ENCODE data around the gene CACNA2D4.

CACNA2D4 gene

DNA sequence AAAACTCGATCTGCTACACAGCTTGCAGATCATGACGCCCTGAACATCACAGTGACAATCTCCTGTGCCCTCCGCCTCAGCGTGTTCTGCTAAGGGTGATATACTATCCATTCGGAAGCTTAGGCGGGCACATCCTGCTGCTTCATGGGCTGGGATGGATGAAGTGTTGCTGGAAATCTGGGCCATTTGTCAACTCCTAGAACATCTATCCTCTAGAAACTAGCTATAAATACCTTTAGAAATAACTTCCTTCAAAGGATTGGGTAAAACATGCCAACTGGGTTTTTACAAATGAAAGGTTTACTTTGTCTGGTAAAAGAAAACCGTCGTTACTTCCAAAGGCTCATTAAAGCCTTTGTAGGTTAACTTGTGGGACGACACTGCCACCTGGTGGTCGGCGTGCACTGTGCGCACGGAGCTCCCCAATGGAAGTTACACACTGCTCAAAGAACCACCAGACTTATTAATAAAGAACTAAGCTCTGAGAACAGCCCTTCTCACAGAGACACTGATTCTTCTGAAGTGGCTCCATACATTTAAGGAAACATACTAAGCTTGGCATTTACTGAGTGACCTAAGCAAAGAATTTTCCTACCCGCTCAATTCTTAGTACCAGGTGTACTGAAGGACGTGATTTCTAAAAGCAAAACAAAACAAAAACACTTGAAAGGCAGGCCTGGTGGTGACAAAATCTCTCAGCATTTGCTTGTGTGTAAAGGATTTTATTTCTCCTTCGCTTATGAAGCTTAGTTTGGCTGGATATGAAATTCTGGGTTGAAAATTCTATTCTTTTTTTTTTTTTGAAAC is 21.6 kb upstream of the CACNA2D4 start:
- Histone ChIP-seq H3K27me3 (ENCODE audit: insufficient read depth, low read length) (no peaks in the 10 kb centered on the region), H3K4me1 (ENCODE audit: insufficient read depth, low read length) (no peaks in the 10 kb centered on the region), H3K9me3 (ENCODE audit: low read length) (no peaks in the 10 kb centered on the region), H3K36me3 (ENCODE audit: insufficient read depth, low read length) (peaks cover 46% of the 10 kb centered on the region), H3K4me3 (ENCODE audit: low read length) (no peak overlapping the region), H2AFZ (ENCODE audit: low read depth, low read length) (no peak overlapping the region)

DNA sequence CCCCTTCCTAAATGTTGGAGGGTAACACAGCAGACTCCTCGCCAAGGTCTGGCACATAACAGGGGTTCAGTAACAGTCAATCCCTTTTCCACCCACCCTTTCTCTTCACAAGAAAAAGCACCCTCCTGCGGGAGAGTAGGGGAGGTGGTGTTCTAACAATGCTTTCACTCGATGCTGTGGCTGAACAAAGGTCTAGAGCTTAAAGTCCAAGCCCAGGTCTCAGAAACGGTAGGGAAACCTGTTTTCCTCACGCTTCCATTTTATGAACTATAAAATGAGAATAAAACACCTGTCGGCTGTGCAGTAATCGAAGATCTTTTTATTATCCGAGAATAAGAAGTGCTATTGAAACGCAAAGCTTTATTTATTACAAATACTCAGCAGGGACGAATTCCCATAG is 20.9 kb upstream of the CACNA2D4 start:
- Histone ChIP-seq H3K4me1 (ENCODE audit: insufficient read depth, low read length) (no peaks in the 10 kb centered on the region), H3K9me3 (ENCODE audit: low read length) (no peaks in the 10 kb centered on the region), H2AFZ (ENCODE audit: low read depth, low read length) (no peak overlapping the region), H3K4me3 (ENCODE audit: low read length) (no peak overlapping the region), H3K27me3 (ENCODE audit: insufficient read depth, low read length) (no peaks in the 10 kb centered on the region), H3K36me3 (ENCODE audit: insufficient read depth, low read length) (peaks cover 46% of the 10 kb centered on the region)

- Histone ChIP-seq H3K4me1 (ENCODE audit: insufficient read depth, low read length) (peaks cover 7% of the 10 kb centered on the region), H2AFZ (ENCODE audit: low read depth, low read length) (no peak overlapping the region), H3K9me3 (ENCODE audit: low read length) (no peaks in the 10 kb centered on the region), H3K36me3 (ENCODE audit: insufficient read depth, low read length) (peaks cover 45% of the 10 kb centered on the region), H3K27me3 (ENCODE audit: insufficient read depth, low read length) (no peaks in the 10 kb centered on the region), H3K4me3 (ENCODE audit: low read length) (no peak overlapping the region)
Observed at GRCh38 chr12:1937481-1938224, 19.2 kb upstream of the CACNA2D4 start.

DNA sequence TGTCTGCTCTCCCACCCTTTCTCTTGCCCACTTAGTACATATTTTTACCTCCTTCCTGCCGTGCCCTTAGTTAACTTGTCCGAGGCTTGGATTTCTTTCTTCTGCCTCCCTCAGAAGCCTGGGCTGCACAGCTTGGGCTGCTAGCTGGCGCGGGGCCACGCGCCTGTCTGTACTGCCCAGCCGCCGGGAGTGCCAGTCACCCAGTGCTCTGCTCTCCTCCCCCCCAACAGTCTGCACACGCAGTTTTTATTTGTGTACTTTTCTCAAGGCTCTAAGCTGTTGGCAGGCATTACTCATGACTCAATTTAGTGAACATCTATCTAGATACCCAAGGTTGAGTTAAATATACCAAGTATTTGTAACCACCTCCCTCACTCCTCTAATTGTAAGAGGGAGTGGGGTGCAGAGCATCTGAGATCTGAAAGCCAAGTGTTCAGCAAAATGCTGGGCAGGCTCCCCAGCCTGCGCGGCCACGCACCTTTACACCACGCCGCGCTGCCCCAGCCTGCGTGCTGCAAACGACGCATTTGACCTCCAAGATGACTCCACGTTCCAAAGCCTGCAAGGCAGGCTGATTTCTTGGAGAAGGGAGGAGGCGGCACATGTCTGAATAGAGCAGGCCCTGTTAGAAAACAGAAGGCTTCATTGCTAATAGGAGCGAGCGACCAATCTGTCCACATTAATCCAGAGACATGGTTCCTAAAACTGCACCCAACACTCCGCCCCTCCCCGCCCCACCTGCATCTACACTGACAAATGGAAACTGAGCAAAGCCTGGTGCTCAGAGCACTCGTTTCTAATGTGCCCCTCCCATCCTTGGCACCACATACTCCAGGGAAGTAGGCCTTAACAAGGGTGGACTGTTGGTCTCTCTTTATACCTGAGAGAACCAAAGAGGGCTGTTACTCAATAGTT is 18.2 kb upstream of the CACNA2D4 start:
- H3K36me3 ChIP-seq (ENCODE audit: insufficient read depth, low read length) = peaks cover 44% of the 10 kb centered on the region
- no peaks in the 10 kb centered on the region for H3K27me3 ChIP-seq (ENCODE audit: insufficient read depth, low read length)
- H3K4me1 ChIP-seq (ENCODE audit: insufficient read depth, low read length) = peaks cover 7% of the 10 kb centered on the region
- no peaks in the 10 kb centered on the region for H3K9me3 ChIP-seq (ENCODE audit: low read length)
- H2AFZ ChIP-seq (ENCODE audit: low read depth, low read length) = no peak overlapping the region
- H3K4me3 ChIP-seq (ENCODE audit: low read length) = no peak overlapping the region

GRCh38 chr12:1935700-1936378 is 17.4 kb upstream of the CACNA2D4 start:
- H3K9me3 ChIP-seq (ENCODE audit: low read length) = no peaks in the 10 kb centered on the region
- H2AFZ ChIP-seq (ENCODE audit: low read depth, low read length) = no peak overlapping the region
- no peaks in the 10 kb centered on the region for H3K27me3 ChIP-seq (ENCODE audit: insufficient read depth, low read length)
- H3K4me1 ChIP-seq (ENCODE audit: insufficient read depth, low read length) = peaks cover 7% of the 10 kb centered on the region
- H3K4me3 ChIP-seq (ENCODE audit: low read length) = no peak overlapping the region
- H3K36me3 ChIP-seq (ENCODE audit: insufficient read depth, low read length) = peaks cover 41% of the 10 kb centered on the region

GRCh38 chr12:1935242-1935641 is 16.8 kb upstream of the CACNA2D4 start:
- H3K9me3 ChIP-seq (ENCODE audit: low read length) = no peaks in the 10 kb centered on the region
- H3K4me3 ChIP-seq (ENCODE audit: low read length) = no peak overlapping the region
- peaks cover 7% of the 10 kb centered on the region for H3K4me1 ChIP-seq (ENCODE audit: insufficient read depth, low read length)
- peaks cover 37% of the 10 kb centered on the region for H3K36me3 ChIP-seq (ENCODE audit: insufficient read depth, low read length)
- H2AFZ ChIP-seq (ENCODE audit: low read depth, low read length) = no peak overlapping the region
- H3K27me3 ChIP-seq (ENCODE audit: insufficient read depth, low read length) = no peaks in the 10 kb centered on the region

DNA sequence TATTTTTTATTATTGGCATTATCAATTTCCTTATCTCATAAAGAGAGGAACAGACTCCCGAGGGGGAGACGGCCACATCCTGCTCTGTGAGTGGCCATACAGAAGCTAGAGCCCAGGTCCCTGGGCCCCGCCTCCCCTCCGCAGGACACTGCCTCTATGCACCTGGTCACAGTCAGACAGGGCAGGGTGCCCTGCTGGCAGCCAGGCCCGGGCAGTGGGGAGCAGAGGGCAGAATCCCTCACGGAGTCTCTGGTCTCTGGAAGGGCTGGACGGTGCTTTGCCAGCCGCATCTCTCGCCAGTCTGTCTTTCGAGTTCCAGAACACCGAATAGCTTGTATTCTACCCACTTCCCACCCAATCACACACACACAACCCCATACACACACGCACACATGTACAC is 16.4 kb upstream of the CACNA2D4 start:
- no peaks in the 10 kb centered on the region for H3K9me3 ChIP-seq (ENCODE audit: low read length)
- peaks cover 35% of the 10 kb centered on the region for H3K36me3 ChIP-seq (ENCODE audit: insufficient read depth, low read length)
- no peak overlapping the region for H3K4me3 ChIP-seq (ENCODE audit: low read length)
- peaks cover 7% of the 10 kb centered on the region for H3K4me1 ChIP-seq (ENCODE audit: insufficient read depth, low read length)
- no peaks in the 10 kb centered on the region for H3K27me3 ChIP-seq (ENCODE audit: insufficient read depth, low read length)
- H2AFZ ChIP-seq (ENCODE audit: low read depth, low read length) = no peak overlapping the region

DNA sequence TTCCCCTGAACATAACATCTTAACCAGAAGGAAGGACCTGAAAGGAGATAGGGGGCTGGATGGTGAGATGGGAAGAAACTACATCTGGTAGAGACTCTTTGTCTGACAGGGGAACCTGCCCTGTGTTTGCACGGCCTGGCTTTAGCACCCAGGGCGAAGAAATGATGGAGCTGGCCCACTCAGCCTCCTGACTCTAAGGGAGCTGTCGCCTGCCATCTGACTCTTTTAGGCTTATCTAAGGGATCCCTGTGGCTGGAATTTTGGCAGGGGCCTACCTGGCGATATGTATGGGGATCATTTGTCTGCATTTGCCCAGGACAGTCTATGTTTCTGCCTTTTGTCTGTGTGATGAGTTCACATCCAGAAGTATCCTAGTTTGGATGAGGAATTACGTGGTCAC is 15.6 kb upstream of the CACNA2D4 start:
- Histone ChIP-seq H3K27me3 (ENCODE audit: insufficient read depth, low read length) (no peaks in the 10 kb centered on the region), H3K9me3 (ENCODE audit: low read length) (no peaks in the 10 kb centered on the region), H3K4me1 (ENCODE audit: insufficient read depth, low read length) (peaks cover 7% of the 10 kb centered on the region), H2AFZ (ENCODE audit: low read depth, low read length) (no peak overlapping the region), H3K4me3 (ENCODE audit: low read length) (no peak overlapping the region), H3K36me3 (ENCODE audit: insufficient read depth, low read length) (peaks cover 32% of the 10 kb centered on the region)

- H3K9me3 ChIP-seq (ENCODE audit: low read length) = no peaks in the 10 kb centered on the region
- H3K36me3 ChIP-seq (ENCODE audit: insufficient read depth, low read length) = peaks cover 26% of the 10 kb centered on the region
- H2AFZ ChIP-seq (ENCODE audit: low read depth, low read length) = no peak overlapping the region
- H3K27me3 ChIP-seq (ENCODE audit: insufficient read depth, low read length) = no peaks in the 10 kb centered on the region
- H3K4me3 ChIP-seq (ENCODE audit: low read length) = no peak overlapping the region
- H3K4me1 ChIP-seq (ENCODE audit: insufficient read depth, low read length) = peaks cover 7% of the 10 kb centered on the region
Observed at GRCh38 chr12:1933342-1934051, 15.0 kb upstream of the CACNA2D4 start.

DNA sequence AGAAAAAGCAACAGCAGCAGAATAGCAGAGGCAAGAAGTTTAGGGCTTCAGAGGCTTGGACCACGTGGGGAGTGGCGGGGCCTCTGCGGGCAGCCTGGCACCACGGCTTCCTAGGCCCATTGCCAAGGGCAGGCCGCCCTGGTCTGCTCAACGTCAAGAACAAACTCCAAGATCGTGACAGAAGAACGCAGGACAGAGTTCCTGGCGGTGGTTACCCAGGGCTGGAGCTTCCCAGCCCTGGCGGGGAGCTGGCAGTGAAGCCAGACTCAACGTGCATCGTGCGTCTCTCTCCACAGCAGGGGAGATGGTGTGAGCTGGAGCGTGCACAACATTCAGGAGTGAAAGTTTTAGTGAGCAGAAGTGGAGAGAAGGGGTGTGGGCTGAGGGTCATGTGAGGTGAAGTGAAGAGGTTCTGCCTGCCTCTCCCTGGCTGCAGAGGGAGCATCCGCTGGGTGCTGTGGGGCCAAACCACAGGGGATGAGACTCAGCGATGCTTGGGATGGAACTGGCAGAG is 13.9 kb upstream of the CACNA2D4 start:
- no peaks in the 10 kb centered on the region for H3K27me3 ChIP-seq (ENCODE audit: insufficient read depth, low read length)
- peaks cover 7% of the 10 kb centered on the region for H3K4me1 ChIP-seq (ENCODE audit: insufficient read depth, low read length)
- no peak overlapping the region for H3K4me3 ChIP-seq (ENCODE audit: low read length)
- no peak overlapping the region for H2AFZ ChIP-seq (ENCODE audit: low read depth, low read length)
- H3K9me3 ChIP-seq (ENCODE audit: low read length) = no peaks in the 10 kb centered on the region
- H3K36me3 ChIP-seq (ENCODE audit: insufficient read depth, low read length) = peaks cover 15% of the 10 kb centered on the region

GRCh38 chr12:1931642-1932041 is 13.2 kb upstream of the CACNA2D4 start:
- H3K36me3 ChIP-seq (ENCODE audit: insufficient read depth, low read length) = peaks cover 10% of the 10 kb centered on the region

More at GRCh38 chr12:1931642-1932041, 13.2 kb upstream of the CACNA2D4 start:
- Histone ChIP-seq H3K4me3 (ENCODE audit: low read length) (no peak overlapping the region), H3K4me1 (ENCODE audit: insufficient read depth, low read length) (peaks cover 7% of the 10 kb centered on the region), H2AFZ (ENCODE audit: low read depth, low read length) (no peak overlapping the region), H3K27me3 (ENCODE audit: insufficient read depth, low read length) (no peaks in the 10 kb centered on the region), H3K9me3 (ENCODE audit: low read length) (no peaks in the 10 kb centered on the region)
